HepG2 (cell line): ENCODE measurements around the gene RHBDF2. TPM values are rescaled to one million over a fixed set of nuclear protein-coding genes. Genes with fewer than 3 reads are reported as not detected.

ENCODE experiments used
- CC2D1A ChIP-seq: sonication (generic); formaldehyde crosslinking; IDR thresholded peaks from 2 replicates; pipeline ENCODE4 v1.8.1; 2023; ENCODE audit warnings: mild to moderate bottlenecking, missing genetic modification reagents
- CHD4 ChIP-seq: fragments of 200-600 bp; sonication (generic); IDR thresholded peaks from 2 replicates; pipeline ENCODE4 v1.7.0; 2017; ENCODE audit warnings: mild to moderate bottlenecking, low read length, borderline replicate concordance
- FOXM1 ChIP-seq: sonication (generic); formaldehyde crosslinking; IDR thresholded peaks from 2 replicates; pipeline ENCODE4 v1.5.0; 2020; ENCODE audit warnings: missing genetic modification reagents
- FOXP1 ChIP-seq, 2 experiments: fragments of 450-650 bp in 1 of 2; IDR thresholded peaks; 2 replicates each; pipeline ENCODE4 v1.6.1; 2017 to 2018; ENCODE audit warnings: antibody characterized with exemption in 1 of 2
- GTF3A ChIP-seq: sonication (generic); formaldehyde crosslinking; conservative IDR thresholded peaks from 2 replicates; pipeline ENCODE4 v1.4.0; 2020; ENCODE audit warnings: mild to moderate bottlenecking, missing genetic modification reagents
- IKZF4 ChIP-seq: sonication (generic); formaldehyde crosslinking; IDR thresholded peaks from 2 replicates; pipeline ENCODE4 v1.5.1; 2020; ENCODE audit warnings: borderline replicate concordance, mild to moderate bottlenecking, low read depth, missing genetic modification reagents; ENCODE audit errors: not compliant biosample characterization
- MTF2 ChIP-seq: sonication (generic); formaldehyde crosslinking; IDR thresholded peaks from 2 replicates; pipeline ENCODE4 v1.5.0; 2020; ENCODE audit warnings: missing genetic modification reagents, borderline replicate concordance
- NR3C1 ChIP-seq: sonication (generic); formaldehyde crosslinking; IDR thresholded peaks from 2 replicates; pipeline ENCODE4 v1.4.0; 2020; ENCODE audit warnings: missing genetic modification reagents
- PPARG ChIP-seq: conservative IDR thresholded peaks from 2 replicates; pipeline ENCODE4 v1.6.1; 2016; ENCODE audit warnings: missing biosample characterization, missing genetic modification reagents
- RELA ChIP-seq: sonication (generic); formaldehyde crosslinking; IDR thresholded peaks from 2 replicates; pipeline ENCODE4 v1.4.0; 2020; ENCODE audit warnings: missing genetic modification reagents
- THAP11 ChIP-seq: IDR thresholded peaks from 2 replicates; pipeline ENCODE4 v1.6.1; 2016; ENCODE audit warnings: missing biosample characterization, missing genetic modification reagents
- ZFP1 ChIP-seq: IDR thresholded peaks from 2 replicates; pipeline ENCODE4 v1.6.1; 2016
- ZNF138 ChIP-seq: sonication (generic); formaldehyde crosslinking; IDR thresholded peaks from 2 replicates; pipeline ENCODE4 v1.5.0; 2020; ENCODE audit warnings: mild to moderate bottlenecking, low read depth, missing genetic modification reagents
- ZNF235 ChIP-seq: sonication (generic); formaldehyde crosslinking; IDR thresholded peaks from 2 replicates; pipeline ENCODE4 v1.8.1; 2023; ENCODE audit warnings: mild to moderate bottlenecking, missing genetic modification reagents, borderline replicate concordance
- ZNF24 ChIP-seq: fragments of 450-650 bp; IDR thresholded peaks from 2 replicates; pipeline ENCODE4 v1.6.1; 2017; ENCODE audit warnings: antibody characterized with exemption, mild to moderate bottlenecking
- ZNF282 ChIP-seq: fragments of 450-650 bp; IDR thresholded peaks from 2 replicates; pipeline ENCODE4 v1.6.1; 2018; ENCODE audit not compliant: partially characterized antibody
- ZNF432 ChIP-seq: sonication (generic); formaldehyde crosslinking; IDR thresholded peaks from 2 replicates; pipeline ENCODE4 v1.5.0; 2020; ENCODE audit warnings: missing genetic modification reagents, mild to moderate bottlenecking, borderline replicate concordance
- ZNF549 ChIP-seq: sonication (generic); formaldehyde crosslinking; IDR thresholded peaks from 2 replicates; pipeline ENCODE4 v1.5.0; 2020; ENCODE audit warnings: missing genetic modification reagents
- ZSCAN12 ChIP-seq: sonication (generic); formaldehyde crosslinking; IDR thresholded peaks from 2 replicates; pipeline ENCODE4 v1.9.0; 2021; ENCODE audit warnings: mild to moderate bottlenecking, missing genetic modification reagents
- polyA plus RNA-seq, 8 experiments: library from polyadenylated mRNA; depleted of rRNA in 3 of 8; stranded (reverse) in 7 of 8; unstranded in 1 of 8; fragments of >200 nt; fragmentation: Illumina TruSeq in 4 of 8; extraction: Trizol in 4 of 8; gene quantifications; 2 replicates each; pipeline versions ENCODE4 v1.2.1 to v1.2.3, GENCODE V29; 2011 to 2016; ENCODE audit warnings: low read depth in 4 of 8, missing spikeins in 1 of 8, mixed read lengths in 1 of 8; ENCODE audit not compliant: insufficient read depth in 1 of 8
- total RNA-seq, 5 experiments: library from RNA; depleted of rRNA; stranded (reverse); fragments of >200 nt; fragmentation: Illumina TruSeq; extraction: Trizol; gene quantifications; 2 replicates each; pipeline ENCODE4 v1.2.3, GENCODE V29; 2016; ENCODE audit warnings: low read depth in 1 of 5
- TF ChIP-seq, protein P1 (sequence below), 2 experiments: fragments of 450-650 bp in 1 of 2; sonication (generic) in 1 of 2; formaldehyde crosslinking; IDR thresholded peaks; 2 replicates each; pipeline versions ENCODE4 v1.5.0 to v1.8.0; 2020 to 2022; ENCODE audit warnings: mild to moderate bottlenecking in 1 of 2, missing genetic modification reagents in 1 of 2
- TF ChIP-seq, protein P2 (sequence below): sonication (generic); formaldehyde crosslinking; IDR thresholded peaks from 2 replicates; pipeline ENCODE4 v1.9.0; 2022; ENCODE audit warnings: low read depth, missing genetic modification reagents
- TF ChIP-seq, protein P3 (sequence below): sonication (generic); formaldehyde crosslinking; IDR thresholded peaks from 2 replicates; pipeline ENCODE4 v1.8.1; 2023; ENCODE audit warnings: mild to moderate bottlenecking, missing genetic modification reagents
- TF ChIP-seq, protein P4 (sequence below): IDR thresholded peaks from 2 replicates; pipeline ENCODE4 v1.6.1; 2016; ENCODE audit warnings: low read depth, control low read depth
- TF ChIP-seq, protein P5 (sequence below): IDR thresholded peaks from 2 replicates; pipeline ENCODE4 v1.6.1; 2012; ENCODE audit warnings: inconsistent platforms
- TF ChIP-seq, protein P6 (sequence below): IDR thresholded peaks from 2 replicates; pipeline ENCODE4 v1.6.1; 2018; ENCODE audit warnings: missing genetic modification reagents

Gene RHBDF2
- total and polyA plus RNA-seq, 2 of the 13 experiments (the other 11 are each of a cell fraction or from before 2014, with no cell fraction given) = 7.8 to 24.2 TPM

DNA sequence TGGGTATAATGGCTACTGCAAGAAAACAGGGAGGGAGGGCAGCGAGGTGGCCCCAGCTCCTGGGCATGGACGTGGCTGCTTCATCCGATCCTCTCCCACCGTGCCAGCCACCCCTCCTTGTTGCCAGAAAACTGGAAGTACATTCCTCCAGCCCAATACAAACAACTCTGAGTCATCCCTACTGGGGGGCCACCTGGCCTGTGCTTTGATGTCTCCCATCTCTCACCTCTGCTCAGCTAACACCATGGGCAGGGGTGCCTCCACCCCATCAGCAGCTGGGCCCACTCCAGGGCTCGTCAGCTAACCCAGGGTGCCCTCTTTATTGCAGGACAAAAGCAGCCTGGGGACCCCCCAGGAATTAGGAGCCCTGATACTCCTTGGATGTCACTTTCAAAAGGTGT, 2.0 kb downstream of the RHBDF2 start (continued):
- TF ChIP-seq, protein P1, sequence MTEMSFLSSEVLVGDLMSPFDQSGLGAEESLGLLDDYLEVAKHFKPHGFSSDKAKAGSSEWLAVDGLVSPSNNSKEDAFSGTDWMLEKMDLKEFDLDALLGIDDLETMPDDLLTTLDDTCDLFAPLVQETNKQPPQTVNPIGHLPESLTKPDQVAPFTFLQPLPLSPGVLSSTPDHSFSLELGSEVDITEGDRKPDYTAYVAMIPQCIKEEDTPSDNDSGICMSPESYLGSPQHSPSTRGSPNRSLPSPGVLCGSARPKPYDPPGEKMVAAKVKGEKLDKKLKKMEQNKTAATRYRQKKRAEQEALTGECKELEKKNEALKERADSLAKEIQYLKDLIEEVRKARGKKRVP (CRISPR knock-in tag; IDR thresholded peaks at IDR 0.05) = peak in 1 of 2 experiments; percentile 78; a peak in 2 of 4 replicates
- TF ChIP-seq ZNF282 (no peak), ZSCAN12 (CRISPR knock-in tag) (no peak), GTF3A (CRISPR knock-in tag) (no peak), ZNF432 (CRISPR knock-in tag) (no peak), ZFP1 (CRISPR knock-in tag) (peak; percentile 82), ZNF549 (CRISPR knock-in tag) (no peak), ZNF24 (peak; percentile 49; the same call in 1 of the 2 replicates), THAP11 (CRISPR knock-in tag) (peak; percentile 74), CC2D1A (CRISPR knock-in tag) (peak; percentile 76; the same call in 1 of the 2 replicates), PPARG (peak; percentile 92), IKZF4 (CRISPR knock-in tag) (no peak), CHD4 (no peak), RELA (CRISPR knock-in tag) (peak; percentile 42; the same call in 1 of the 2 replicates), FOXM1 (no peak), MTF2 (CRISPR knock-in tag) (no peak), ZNF235 (peak; percentile 74; the same call in 1 of the 2 replicates), ZNF138 (CRISPR knock-in tag) (peak; percentile 80; the same call in 1 of the 2 replicates), NR3C1 (CRISPR knock-in tag) (no peak), FOXP1 (IDR thresholded peaks at IDR 0.05) (peak; percentile 77), FOXP1 (CRISPR knock-in tag; IDR thresholded peaks at IDR 0.05) (peak; percentile 95)
- TF ChIP-seq, protein P2, sequence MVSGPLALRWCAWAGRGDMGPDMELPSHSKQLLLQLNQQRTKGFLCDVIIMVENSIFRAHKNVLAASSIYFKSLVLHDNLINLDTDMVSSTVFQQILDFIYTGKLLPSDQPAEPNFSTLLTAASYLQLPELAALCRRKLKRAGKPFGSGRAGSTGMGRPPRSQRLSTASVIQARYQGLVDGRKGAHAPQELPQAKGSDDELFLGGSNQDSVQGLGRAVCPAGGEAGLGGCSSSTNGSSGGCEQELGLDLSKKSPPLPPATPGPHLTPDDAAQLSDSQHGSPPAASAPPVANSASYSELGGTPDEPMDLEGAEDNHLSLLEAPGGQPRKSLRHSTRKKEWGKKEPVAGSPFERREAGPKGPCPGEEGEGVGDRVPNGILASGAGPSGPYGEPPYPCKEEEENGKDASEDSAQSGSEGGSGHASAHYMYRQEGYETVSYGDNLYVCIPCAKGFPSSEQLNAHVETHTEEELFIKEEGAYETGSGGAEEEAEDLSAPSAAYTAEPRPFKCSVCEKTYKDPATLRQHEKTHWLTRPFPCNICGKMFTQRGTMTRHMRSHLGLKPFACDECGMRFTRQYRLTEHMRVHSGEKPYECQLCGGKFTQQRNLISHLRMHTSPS (CRISPR knock-in tag) = peak; percentile 99
- TF ChIP-seq, protein P3, sequence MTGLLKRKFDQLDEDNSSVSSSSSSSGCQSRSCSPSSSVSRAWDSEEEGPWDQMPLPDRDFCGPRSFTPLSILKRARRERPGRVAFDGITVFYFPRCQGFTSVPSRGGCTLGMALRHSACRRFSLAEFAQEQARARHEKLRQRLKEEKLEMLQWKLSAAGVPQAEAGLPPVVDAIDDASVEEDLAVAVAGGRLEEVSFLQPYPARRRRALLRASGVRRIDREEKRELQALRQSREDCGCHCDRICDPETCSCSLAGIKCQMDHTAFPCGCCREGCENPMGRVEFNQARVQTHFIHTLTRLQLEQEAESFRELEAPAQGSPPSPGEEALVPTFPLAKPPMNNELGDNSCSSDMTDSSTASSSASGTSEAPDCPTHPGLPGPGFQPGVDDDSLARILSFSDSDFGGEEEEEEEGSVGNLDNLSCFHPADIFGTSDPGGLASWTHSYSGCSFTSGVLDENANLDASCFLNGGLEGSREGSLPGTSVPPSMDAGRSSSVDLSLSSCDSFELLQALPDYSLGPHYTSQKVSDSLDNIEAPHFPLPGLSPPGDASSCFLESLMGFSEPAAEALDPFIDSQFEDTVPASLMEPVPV (CRISPR knock-in tag) = peak; percentile 83; the same call in 1 of the 2 replicates
- TF ChIP-seq, protein P4, sequence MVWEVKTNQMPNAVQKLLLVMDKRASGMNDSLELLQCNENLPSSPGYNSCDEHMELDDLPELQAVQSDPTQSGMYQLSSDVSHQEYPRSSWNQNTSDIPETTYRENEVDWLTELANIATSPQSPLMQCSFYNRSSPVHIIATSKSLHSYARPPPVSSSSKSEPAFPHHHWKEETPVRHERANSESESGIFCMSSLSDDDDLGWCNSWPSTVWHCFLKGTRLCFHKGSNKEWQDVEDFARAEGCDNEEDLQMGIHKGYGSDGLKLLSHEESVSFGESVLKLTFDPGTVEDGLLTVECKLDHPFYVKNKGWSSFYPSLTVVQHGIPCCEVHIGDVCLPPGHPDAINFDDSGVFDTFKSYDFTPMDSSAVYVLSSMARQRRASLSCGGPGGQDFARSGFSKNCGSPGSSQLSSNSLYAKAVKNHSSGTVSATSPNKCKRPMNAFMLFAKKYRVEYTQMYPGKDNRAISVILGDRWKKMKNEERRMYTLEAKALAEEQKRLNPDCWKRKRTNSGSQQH (CRISPR knock-in tag) = no peak
- TF ChIP-seq, protein P5, sequence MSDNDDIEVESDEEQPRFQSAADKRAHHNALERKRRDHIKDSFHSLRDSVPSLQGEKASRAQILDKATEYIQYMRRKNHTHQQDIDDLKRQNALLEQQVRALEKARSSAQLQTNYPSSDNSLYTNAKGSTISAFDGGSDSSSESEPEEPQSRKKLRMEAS = peak; percentile 82
- TF ChIP-seq, protein P6, sequence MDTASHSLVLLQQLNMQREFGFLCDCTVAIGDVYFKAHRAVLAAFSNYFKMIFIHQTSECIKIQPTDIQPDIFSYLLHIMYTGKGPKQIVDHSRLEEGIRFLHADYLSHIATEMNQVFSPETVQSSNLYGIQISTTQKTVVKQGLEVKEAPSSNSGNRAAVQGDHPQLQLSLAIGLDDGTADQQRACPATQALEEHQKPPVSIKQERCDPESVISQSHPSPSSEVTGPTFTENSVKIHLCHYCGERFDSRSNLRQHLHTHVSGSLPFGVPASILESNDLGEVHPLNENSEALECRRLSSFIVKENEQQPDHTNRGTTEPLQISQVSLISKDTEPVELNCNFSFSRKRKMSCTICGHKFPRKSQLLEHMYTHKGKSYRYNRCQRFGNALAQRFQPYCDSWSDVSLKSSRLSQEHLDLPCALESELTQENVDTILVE (CRISPR knock-in tag) = peak; percentile 88
